ENCODE results near the gene PARP2.

The PARP2 gene

DNA sequence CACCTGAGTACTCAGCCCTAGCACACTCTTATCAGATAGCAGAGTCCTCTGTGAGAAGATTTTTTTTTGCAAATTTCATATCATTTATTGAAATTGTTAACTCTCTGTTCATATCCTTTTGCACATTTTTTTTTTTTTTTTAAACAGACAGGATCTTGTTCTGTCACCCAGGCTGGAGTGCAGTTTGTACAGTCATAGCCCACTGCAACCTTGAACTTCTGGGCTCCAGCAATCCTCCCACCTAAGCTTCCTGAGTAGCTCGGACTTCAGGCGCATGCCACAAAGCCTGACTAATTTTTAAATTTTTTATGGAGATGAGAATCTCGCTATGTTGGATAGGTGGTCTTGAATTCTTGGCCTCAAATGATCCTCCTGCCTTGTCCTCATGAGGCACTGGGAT, 4.3 kb downstream of the PARP2 start:
- DNase-seq: no peak

DNA sequence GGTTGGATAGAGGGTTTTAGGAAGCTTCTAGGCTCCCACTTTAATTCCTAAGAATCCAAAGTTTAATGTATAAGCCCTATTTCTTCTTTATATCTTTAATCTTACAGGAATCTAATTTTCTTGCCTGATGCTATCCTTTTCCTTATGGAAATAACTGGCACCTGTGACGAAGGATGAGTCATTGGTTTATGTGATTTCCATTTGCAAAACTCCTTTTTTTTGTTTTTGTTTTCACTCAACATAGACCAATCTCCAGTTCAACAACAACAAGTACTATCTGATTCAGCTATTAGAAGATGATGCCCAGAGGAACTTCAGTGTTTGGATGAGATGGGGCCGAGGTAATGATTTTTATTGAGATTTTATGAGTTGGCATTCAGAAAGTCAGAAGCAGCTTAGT, 6.8 kb downstream of the PARP2 start:
- DNase-seq: no peak

DNA sequence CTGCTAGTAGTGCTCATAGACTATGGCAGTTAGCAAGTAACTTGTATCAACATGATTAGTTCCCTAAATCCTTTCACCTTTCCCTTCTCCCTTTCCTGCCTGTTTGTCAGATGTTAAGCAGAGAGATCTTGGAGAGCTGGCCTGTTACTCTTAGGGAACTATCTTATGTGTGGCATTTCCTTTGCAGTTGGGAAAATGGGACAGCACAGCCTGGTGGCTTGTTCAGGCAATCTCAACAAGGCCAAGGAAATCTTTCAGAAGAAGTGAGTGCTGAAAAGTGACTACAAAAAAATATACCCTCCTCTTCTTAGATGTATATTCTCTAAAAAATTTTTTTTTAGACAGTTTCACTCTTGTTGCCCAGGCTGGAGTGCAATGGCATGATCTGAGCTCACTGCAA, 7.4 kb downstream of the PARP2 start:
- DNase-seq: no peak

DNA sequence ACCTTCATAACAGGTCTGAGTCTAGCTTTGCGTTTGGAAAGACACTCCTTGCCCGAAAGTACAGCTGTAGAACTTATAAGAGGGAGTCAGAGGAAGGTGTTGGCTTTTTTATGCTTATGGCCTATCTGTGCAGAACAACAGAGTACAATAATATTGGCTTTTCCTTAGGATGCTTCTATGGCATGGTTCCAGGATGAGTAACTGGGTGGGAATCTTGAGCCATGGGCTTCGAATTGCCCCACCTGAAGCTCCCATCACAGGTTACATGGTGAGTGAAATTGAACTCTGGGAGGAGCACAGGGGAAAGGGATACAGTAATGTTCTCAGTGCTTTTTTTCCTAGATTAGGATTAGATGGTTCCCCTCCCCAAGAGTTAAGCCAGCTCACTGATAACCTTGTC, 13.0 kb downstream of the PARP2 start:
- no peak for DNase-seq

DNA sequence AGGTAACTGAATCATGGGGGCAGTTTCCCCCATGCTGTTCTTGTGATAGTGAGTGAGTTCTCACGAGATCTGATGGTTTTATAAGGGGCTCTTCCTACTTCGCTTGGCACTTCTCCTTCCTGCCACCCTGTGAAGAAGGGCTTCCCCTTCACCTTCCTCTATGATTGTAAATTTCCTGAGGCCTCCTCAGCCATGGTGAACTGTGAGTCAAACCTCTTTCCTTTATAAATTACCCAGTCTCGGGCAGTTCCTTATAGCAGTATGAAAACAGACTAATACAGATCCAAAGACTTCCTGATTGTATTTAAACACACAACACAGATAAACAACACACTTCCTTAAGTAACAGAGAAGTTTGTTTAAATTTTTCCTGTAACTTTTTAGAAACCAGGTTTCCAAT, 15.0 kb downstream of the PARP2 start:
- peak; percentile 66 to 68 for DNase-seq

DNA sequence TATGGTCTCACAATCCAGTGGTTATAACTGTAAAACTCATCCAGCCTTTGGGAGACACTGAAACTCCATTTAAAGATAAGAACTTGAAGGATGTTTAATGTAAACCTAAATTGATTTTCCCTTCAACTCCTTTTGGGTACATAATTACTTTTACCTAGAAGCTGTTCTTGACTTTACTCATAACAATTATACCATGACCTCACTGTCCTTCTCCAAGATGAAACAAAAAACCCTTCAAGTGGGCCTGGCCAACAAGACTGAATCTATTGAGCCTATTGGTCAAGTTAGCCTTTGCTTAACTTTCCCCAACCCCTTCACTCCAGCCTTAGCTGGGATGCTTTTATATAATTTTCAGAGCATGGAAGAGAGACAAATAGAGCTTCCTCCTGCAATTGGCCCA, 22.5 kb downstream of the PARP2 start:
- DNase-seq: no peak

GRCh38 chr14:20372796-20373195, 29.4 kb downstream of the PARP2 start:
- DNase-seq: no peak

GRCh38 chr14:20375471-20375870, 32.0 kb downstream of the PARP2 start:
- DNase-seq: no peak

- no peak for DNase-seq
Observed at GRCh38 chr14:20376071-20376588, 32.7 kb downstream of the PARP2 start.

DNA sequence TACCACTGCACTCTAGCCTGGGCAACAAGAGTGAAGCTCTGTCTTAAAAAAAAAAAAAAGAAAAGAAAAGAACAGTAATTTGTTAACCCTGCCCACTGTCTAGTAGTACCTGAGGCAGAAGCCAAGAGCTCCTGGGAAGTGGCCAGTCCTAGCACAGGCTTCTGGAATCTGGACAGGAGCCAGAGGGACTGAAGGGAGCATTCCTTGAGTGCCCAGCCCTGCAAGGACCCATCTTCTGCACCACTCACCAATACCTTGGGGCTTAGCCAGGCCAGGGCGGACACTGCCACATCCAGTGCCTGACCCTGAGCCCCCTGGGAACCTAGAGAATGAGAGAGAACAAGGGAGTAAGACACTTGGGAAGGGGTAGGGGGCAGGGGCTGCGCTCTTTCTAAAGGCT, 33.7 kb downstream of the PARP2 start:
- DNase-seq: no peak

- DNase-seq: no peak
Observed at GRCh38 chr14:20379743-20380142, 36.3 kb downstream of the PARP2 start.

- no peak for DNase-seq
Observed at GRCh38 chr14:20380681-20381080, 37.2 kb downstream of the PARP2 start.

DNA sequence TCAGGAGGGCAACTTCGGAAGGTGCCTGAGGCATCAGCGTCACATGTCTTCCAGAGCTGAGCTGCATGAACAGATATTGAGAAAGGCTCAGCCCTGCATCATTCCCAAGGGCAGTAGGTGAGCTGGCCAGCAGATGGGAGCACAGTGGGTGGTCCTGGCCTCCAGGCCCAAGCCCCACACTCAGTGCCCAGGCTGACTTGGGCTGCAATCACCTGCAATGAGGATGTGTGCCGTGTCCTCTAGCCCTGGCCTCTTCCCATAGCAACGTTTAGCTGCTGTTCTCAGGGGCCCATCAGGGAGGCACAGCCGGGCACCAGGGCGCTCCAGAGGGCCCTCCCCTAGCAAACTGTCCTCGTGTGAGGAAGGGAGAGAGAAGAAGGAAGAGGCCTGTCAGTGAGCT, 37.9 kb downstream of the PARP2 start:
- DNase-seq: no peak

DNA sequence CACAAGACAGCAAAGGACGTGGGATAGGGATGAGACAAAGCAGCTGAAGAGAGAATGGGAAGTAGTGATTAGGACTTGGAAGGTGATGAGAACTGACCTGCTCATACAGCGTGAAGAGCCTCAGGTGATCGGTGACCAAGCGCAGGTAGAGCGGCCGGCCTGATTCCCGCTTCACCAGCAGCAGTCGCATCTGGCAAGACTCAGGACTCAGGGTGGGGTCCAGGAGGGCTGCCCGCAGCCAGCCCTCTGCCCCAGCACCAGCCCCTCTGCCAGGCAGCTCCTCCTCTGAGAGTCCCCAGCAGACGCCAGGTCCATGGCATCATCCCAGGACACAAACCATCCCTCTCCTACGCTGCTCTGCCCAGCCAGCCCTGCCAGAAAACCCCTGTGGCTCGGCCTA, 39.1 kb downstream of the PARP2 start:
- DNase-seq: no peak

DNA sequence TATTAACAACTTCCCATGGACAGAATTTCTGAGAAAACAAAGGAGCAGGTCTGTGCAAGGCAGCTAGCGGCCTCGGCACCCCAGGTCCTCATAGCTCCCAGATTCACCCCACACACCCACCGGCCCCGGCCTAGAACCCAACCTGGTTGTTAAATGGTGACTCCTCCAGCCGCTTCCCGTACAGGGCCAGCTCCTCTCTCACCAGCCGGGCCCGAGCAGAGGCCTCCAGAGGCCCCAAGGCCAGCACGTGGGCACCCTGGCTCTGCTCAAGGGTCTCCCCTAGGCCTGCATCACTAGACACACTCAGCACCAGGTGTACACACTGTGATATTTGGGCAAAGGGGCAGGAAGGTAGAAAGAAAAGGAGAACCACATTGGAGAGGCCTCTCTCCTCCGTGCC, 39.6 kb downstream of the PARP2 start:
- no peak for DNase-seq

- no peak for DNase-seq
Observed at GRCh38 chr14:20383636-20384035, 40.2 kb downstream of the PARP2 start.

DNA sequence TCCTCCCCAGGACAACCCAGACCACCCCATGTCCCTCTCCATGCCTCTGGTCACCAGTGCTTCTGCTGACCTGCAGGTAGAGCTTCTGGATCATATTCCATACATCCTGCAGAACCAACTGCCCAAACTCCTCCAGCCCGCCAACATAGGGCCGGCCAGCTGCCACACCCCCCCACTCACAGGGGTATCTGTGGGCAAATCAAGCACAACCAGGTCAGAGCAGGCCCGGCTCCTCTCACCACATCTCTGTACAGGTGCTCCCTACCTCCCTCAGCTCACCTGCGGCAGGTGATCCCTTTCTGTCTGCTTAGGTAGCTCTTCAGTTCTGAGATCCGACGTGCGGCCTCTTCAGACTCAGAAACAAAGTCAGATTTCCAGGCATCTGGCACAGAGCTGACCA, 40.9 kb downstream of the PARP2 start:
- no peak for DNase-seq

DNA sequence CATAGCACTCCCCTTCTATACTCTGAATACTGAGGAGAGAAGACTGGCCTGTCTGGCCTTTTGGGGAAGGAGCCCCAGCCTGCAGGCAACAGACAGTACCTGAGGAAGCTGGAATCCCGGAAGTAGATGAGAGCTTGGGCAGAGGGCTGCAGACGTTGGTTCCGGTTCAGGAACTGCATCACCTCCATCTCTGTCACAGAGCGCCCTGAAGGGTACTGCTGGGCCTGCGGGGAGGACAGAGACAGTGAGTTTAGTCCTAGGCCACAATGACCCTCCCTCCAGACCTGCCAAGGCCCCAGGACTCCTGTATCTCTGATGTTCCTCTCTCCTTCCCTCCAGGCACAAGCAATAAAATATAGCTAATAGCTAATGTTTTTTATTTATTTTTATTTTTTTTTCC, 41.5 kb downstream of the PARP2 start:
- DNase-seq: no peak

DNA sequence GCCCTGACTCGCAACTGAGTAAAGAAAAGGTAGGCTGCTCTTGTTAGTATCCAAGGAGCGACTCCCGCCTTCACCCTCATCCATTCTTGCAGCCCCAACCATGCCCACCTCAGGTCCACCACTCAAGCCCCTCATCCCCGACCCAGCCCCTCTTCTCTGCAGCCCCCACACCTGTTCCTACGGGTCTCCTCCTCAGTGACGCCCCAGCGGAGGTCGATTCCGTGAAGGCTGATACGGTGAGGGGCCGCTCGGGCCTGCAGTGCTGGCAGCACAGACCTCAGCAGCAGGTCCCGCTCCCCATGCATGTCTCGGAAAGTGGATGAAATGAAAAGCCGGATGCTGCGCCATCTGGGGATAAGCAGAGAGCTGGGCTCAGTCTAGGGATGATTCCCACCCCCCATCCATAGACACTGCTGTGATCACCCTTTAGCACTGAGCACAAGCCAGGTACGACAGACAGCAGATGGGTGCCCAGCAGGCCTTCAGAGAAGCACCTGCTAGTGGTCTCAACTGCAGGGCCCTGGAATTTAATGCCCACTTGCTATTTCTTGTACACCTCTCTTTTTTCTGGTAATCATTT, 42.9 kb downstream of the PARP2 start:
- no peak for DNase-seq

GRCh38 chr14:20387576-20387975, 44.1 kb downstream of the PARP2 start:
- DNase-seq: peak; percentile 91

- DNase-seq: no peak
Observed at GRCh38 chr14:20388159-20388558, 44.7 kb downstream of the PARP2 start.

DNA sequence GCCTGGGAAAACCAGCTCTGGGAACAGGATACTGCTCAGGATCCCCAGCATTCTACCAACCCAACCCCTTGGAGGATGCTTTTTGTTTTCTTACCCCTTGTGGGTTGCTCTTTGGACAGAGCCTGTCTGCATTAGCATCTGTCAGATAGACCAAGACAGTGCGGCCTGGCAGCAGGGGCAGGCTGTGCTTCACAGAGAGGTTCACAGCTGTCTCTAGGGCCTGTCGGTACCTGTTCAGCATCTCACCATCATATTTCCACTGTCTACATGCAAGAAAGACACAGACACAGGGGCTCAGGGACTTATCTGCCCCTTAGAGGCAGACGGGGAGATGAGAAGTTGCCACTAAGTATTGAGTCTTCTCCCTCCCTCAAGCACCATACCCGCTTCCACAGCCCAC, 48.1 kb downstream of the PARP2 start:
- no peak for DNase-seq

- no peak for DNase-seq
Observed at GRCh38 chr14:20397511-20397910, 54.1 kb downstream of the PARP2 start.

- DNase-seq: no peak
Observed at GRCh38 chr14:20400589-20400964, 57.1 kb downstream of the PARP2 start.

- DNase-seq: no peak
Observed at GRCh38 chr14:20400965-20401593, 57.6 kb downstream of the PARP2 start.
